ENCODE data around the gene FAM184A.

DNA sequence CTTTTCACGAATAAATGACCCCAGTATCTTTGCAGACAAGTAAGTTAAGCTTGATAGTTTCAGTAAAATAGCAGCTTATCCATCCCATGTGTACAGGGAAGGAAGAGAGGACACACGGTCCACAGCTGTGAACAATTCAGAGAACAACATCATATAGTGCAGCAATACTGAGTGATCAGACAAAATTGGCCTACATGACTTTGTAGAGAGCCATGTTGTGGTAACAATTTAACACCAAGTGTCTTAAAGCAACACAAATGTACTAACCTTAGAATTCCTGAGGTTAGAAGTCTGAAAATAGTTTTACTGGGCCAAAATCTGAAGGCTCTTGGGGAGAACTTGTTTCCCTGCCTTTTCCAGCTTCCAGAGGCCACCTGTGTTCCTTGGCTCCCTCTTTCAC, 12.5 kb downstream of the FAM184A start:
- TF ChIP-seq CTCF (IDR thresholded peaks at IDR 0.05), result no peak
- no peak for TF ChIP-seq POLR2A (IDR thresholded peaks at IDR 0.05)
